Neural cell (in vitro differentiated cells): ENCODE data around the gene IL4I1. TPM values are rescaled to one million over a fixed set of nuclear protein-coding genes. Genes with fewer than 3 reads are reported as not detected.

Experiments
- H2AFZ ChIP-seq: fragments of 200-600, 300-800 bp; sonication (generic), shearing (Covaris generic); 2 replicates; pipeline ENCODE4 v1.6.0; 2014; ENCODE audit warnings: low read depth, mild to moderate bottlenecking, antibody characterized with exemption, low read length, moderate library complexity
- H3F3A ChIP-seq: fragments of 200-600 bp; shearing (Covaris generic); 2 replicates; pipeline ENCODE4 v1.6.1; 2016; ENCODE audit warnings: mild to moderate bottlenecking, moderate library complexity, mixed read lengths, antibody characterized with exemption, low read length; ENCODE audit not compliant: insufficient read depth, poor library complexity, severe bottlenecking
- H3K27ac ChIP-seq: fragments of 200-600, 300-800 bp; sonication (generic), shearing (Covaris generic); 2 replicates; pipeline ENCODE4 v1.5.1; 2014; ENCODE audit warnings: mild to moderate bottlenecking, low read length, moderate library complexity
- H3K27me3 ChIP-seq: fragments of 300-800, 200-600 bp; sonication (generic), shearing (Covaris generic); 2 replicates; pipeline ENCODE4 v1.6.0; 2014; ENCODE audit warnings: mild to moderate bottlenecking, low read depth, low read length, moderate library complexity; ENCODE audit not compliant: insufficient read depth
- H3K36me3 ChIP-seq: fragments of 300-800, 200-600 bp; sonication (generic), shearing (Covaris generic); 2 replicates; pipeline ENCODE4 v1.5.1; 2014; ENCODE audit warnings: mild to moderate bottlenecking, antibody characterized with exemption, low read length, moderate library complexity; ENCODE audit not compliant: insufficient read depth
- H3K4me2 ChIP-seq: fragments of 300-800, 200-600 bp; sonication (generic), shearing (Covaris generic); 2 replicates; pipeline ENCODE4 v1.6.0; 2014; ENCODE audit warnings: mild to moderate bottlenecking, low read length
- H3K4me3 ChIP-seq: fragments of 300-800, 200-600 bp; sonication (generic), shearing (Covaris generic); 2 replicates; pipeline ENCODE4 v1.5.1; 2014; ENCODE audit warnings: mild to moderate bottlenecking, low read length, moderate library complexity
- H3K79me2 ChIP-seq: fragments of 200-600 bp; shearing (Covaris generic); replicated peaks from 2 replicates; pipeline ENCODE4 v1.6.0; 2014; ENCODE audit warnings: mild to moderate bottlenecking, low read length, moderate library complexity; ENCODE audit not compliant: insufficient read depth
- H3K9ac ChIP-seq: fragments of 300-800, 200-600 bp; sonication (generic), shearing (Covaris generic); 2 replicates; pipeline ENCODE4 v1.6.1; 2016; ENCODE audit warnings: mild to moderate bottlenecking, low read length, mixed read lengths
- H3K9me2 ChIP-seq: fragments of 200-600 bp; shearing (Covaris generic); 2 replicates; pipeline ENCODE4 v1.6.1; 2016; ENCODE audit warnings: mild to moderate bottlenecking, low read length, mixed read lengths; ENCODE audit not compliant: insufficient read depth
- H3K9me3 ChIP-seq: fragments of 200-600, 300-800 bp; sonication (generic), shearing (Covaris generic); 2 replicates; pipeline ENCODE4 v1.6.1; 2016; ENCODE audit warnings: mild to moderate bottlenecking, mixed run types, low read length, moderate library complexity, mixed read lengths
- H4K20me1 ChIP-seq: fragments of 200-600 bp; shearing (Covaris generic); 2 replicates; pipeline ENCODE4 v1.6.1; 2016; ENCODE audit warnings: mild to moderate bottlenecking, mixed run types; ENCODE audit not compliant: insufficient read depth
- EP300 ChIP-seq: fragments of 450-650 bp; conservative IDR thresholded peaks from 2 replicates; pipeline ENCODE4 v1.6.1; 2014; ENCODE audit warnings: antibody characterized with exemption, mild to moderate bottlenecking, moderate library complexity; ENCODE audit not compliant: poor library complexity, severe bottlenecking
- EZH2 ChIP-seq: fragments of 200-600, 300-800 bp; shearing (Covaris generic), sonication (generic); IDR thresholded peaks from 2 replicates; pipeline ENCODE4 v1.6.1; 2014; ENCODE audit warnings: antibody characterized with exemption, low read length, borderline replicate concordance, mild to moderate bottlenecking; ENCODE audit not compliant: insufficient read depth, poor library complexity, severe bottlenecking
- MXI1 ChIP-seq: fragments of 450-650 bp; conservative IDR thresholded peaks from 2 replicates; pipeline ENCODE4 v1.6.1; 2014; ENCODE audit warnings: antibody characterized with exemption, mild to moderate bottlenecking; ENCODE audit not compliant: poor library complexity, severe bottlenecking
- POLR2AphosphoS5 ChIP-seq: IDR thresholded peaks from 2 replicates; pipeline ENCODE4 v1.6.1; 2012
- RAD21 ChIP-seq: fragments of 450-650 bp; conservative IDR thresholded peaks from 2 replicates; pipeline ENCODE4 v1.6.1; 2014; ENCODE audit warnings: antibody characterized with exemption, mild to moderate bottlenecking, moderate library complexity
- SMC3 ChIP-seq: fragments of 450-650 bp; conservative IDR thresholded peaks from 2 replicates; pipeline ENCODE4 v1.6.1; 2014; ENCODE audit warnings: antibody characterized with exemption, mild to moderate bottlenecking, moderate library complexity; ENCODE audit not compliant: poor library complexity
- TAF1 ChIP-seq: IDR thresholded peaks from 2 replicates; pipeline ENCODE4 v1.6.1; 2012; ENCODE audit warnings: low read depth
- polyA plus RNA-seq: library from polyadenylated mRNA; depleted of rRNA; stranded (reverse); fragments of >200 nt; gene quantifications from 2 replicates; pipeline ENCODE4 v1.2.3, GENCODE V29; 2014
- TF ChIP-seq, protein P1 (sequence below): fragments of 450-650 bp; IDR thresholded peaks from 2 replicates; pipeline ENCODE4 v1.5.1; 2014; ENCODE audit warnings: antibody characterized with exemption, mild to moderate bottlenecking, moderate library complexity; ENCODE audit not compliant: poor library complexity, severe bottlenecking
- TF ChIP-seq, protein P2 (sequence below): IDR thresholded peaks from 2 replicates; pipeline ENCODE4 v1.6.1; 2012; ENCODE audit warnings: borderline replicate concordance

The IL4I1 gene
- polyA plus RNA-seq, 1 donor from 2014 or later: not detected

DNA sequence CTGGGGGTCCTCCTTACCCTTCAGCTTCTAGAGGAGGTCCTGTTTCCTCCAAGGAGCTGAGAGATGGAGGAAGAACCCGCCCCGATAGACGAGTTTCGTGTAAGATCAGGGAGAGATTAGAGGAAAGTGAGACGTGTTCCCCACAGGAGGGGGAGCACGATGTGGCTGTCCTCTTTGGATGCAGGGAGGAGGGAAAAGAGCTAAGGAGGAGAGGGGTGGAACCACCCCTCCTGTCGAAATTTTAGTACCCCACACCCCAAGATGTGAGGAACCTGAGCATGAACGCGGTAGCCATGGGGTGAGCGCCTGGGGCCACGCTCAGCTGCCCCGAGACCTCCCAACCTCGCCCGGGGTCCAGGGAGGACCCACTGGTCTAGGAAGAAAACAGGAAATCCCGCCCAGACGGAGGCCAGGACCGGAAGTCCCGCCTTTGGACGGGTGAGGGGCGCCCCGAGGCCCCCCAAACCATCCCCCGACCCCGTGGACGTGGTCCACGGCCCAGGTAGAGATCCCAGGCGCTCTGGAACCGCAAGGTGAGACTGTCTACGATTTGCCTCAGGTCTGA, 20.7 kb downstream of the IL4I1 start:
- Histone ChIP-seq H2AFZ (peak overlapping the region; percentile 43), H3F3A (no peaks in the 10 kb centered on the region), H3K9me2 (no peaks in the 10 kb centered on the region), H3K27ac (peak overlapping the region; percentile 93), H3K9ac (peak overlapping the region; percentile 97), H3K4me2 (peak overlapping the region; percentile 81), H3K79me2 (peaks cover 14% of the 10 kb centered on the region), H4K20me1 (no peaks in the 10 kb centered on the region), H3K4me3 (peak overlapping the region; percentile 75), H3K9me3 (no peaks in the 10 kb centered on the region), H3K36me3 (no peaks in the 10 kb centered on the region), H3K27me3 (no peaks in the 10 kb centered on the region)
- no peak for TF ChIP-seq POLR2AphosphoS5
- TF ChIP-seq TAF1: peak; percentile 3

DNA sequence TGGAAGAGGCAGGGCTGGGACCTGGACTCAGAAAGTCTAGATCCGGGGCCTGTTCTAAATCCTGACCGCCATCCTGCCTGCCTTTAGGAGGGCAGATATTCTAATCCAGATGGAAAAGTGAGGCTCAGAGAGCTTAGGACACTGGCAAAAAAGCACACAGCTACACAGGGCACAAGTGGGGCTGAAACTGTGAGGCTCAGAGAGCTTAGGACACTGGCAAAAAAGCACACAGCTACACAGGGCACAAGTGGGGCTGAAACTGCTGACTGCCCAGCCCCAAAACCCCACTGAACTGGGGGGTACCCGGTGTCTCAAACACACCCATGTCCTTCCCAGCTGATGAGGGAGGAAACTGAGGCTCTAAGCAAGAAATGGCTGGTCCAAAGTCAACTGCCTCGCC, 21.5 kb downstream of the IL4I1 start:
- Histone ChIP-seq H4K20me1 (no peaks in the 10 kb centered on the region), H3K27me3 (no peaks in the 10 kb centered on the region), H3K9ac (peak overlapping the region; percentile 97), H3K9me3 (no peaks in the 10 kb centered on the region), H3K4me3 (peak overlapping the region; percentile 75), H3K9me2 (no peaks in the 10 kb centered on the region), H3K27ac (peak overlapping the region; percentile 93), H3K4me2 (peak overlapping the region; percentile 81), H3K36me3 (no peaks in the 10 kb centered on the region), H3K79me2 (peaks cover 14% of the 10 kb centered on the region), H2AFZ (no peak overlapping the region), H3F3A (no peaks in the 10 kb centered on the region)
- no peak for TF ChIP-seq EZH2
- TF ChIP-seq EP300: no peak
- TF ChIP-seq, protein P1, sequence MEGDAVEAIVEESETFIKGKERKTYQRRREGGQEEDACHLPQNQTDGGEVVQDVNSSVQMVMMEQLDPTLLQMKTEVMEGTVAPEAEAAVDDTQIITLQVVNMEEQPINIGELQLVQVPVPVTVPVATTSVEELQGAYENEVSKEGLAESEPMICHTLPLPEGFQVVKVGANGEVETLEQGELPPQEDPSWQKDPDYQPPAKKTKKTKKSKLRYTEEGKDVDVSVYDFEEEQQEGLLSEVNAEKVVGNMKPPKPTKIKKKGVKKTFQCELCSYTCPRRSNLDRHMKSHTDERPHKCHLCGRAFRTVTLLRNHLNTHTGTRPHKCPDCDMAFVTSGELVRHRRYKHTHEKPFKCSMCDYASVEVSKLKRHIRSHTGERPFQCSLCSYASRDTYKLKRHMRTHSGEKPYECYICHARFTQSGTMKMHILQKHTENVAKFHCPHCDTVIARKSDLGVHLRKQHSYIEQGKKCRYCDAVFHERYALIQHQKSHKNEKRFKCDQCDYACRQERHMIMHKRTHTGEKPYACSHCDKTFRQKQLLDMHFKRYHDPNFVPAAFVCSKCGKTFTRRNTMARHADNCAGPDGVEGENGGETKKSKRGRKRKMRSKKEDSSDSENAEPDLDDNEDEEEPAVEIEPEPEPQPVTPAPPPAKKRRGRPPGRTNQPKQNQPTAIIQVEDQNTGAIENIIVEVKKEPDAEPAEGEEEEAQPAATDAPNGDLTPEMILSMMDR: no peak
- no peak for TF ChIP-seq SMC3
- no peak for TF ChIP-seq POLR2AphosphoS5
- no peak for TF ChIP-seq TAF1
- TF ChIP-seq, protein P2, sequence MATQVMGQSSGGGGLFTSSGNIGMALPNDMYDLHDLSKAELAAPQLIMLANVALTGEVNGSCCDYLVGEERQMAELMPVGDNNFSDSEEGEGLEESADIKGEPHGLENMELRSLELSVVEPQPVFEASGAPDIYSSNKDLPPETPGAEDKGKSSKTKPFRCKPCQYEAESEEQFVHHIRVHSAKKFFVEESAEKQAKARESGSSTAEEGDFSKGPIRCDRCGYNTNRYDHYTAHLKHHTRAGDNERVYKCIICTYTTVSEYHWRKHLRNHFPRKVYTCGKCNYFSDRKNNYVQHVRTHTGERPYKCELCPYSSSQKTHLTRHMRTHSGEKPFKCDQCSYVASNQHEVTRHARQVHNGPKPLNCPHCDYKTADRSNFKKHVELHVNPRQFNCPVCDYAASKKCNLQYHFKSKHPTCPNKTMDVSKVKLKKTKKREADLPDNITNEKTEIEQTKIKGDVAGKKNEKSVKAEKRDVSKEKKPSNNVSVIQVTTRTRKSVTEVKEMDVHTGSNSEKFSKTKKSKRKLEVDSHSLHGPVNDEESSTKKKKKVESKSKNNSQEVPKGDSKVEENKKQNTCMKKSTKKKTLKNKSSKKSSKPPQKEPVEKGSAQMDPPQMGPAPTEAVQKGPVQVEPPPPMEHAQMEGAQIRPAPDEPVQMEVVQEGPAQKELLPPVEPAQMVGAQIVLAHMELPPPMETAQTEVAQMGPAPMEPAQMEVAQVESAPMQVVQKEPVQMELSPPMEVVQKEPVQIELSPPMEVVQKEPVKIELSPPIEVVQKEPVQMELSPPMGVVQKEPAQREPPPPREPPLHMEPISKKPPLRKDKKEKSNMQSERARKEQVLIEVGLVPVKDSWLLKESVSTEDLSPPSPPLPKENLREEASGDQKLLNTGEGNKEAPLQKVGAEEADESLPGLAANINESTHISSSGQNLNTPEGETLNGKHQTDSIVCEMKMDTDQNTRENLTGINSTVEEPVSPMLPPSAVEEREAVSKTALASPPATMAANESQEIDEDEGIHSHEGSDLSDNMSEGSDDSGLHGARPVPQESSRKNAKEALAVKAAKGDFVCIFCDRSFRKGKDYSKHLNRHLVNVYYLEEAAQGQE: no peak
- no peak for TF ChIP-seq MXI1
- TF ChIP-seq RAD21: no peak
